Measurements from ENCODE around the gene RASGRF1.

The RASGRF1 gene

GRCh38 chr15:79091204-79091867 lies 756 bp upstream of the RASGRF1 start:
- Histone ChIP-seq H3K79me2 (ENCODE audit: low read length) (no peaks in the 10 kb centered on the region), H3K27me3 (replicated peaks; ENCODE audit: insufficient read depth, low read length) (peaks cover 28% of the 10 kb centered on the region), H3K27ac (ENCODE audit: low read length) (no peak overlapping the region), H4K20me1 (ENCODE audit: insufficient read depth, low read length) (no peaks in the 10 kb centered on the region), H3K9ac (ENCODE audit: low read length) (no peak overlapping the region), H3K9me3 (replicated peaks; ENCODE audit: insufficient read depth, low read length) (no peaks in the 10 kb centered on the region), H3K9me2 (replicated peaks; ENCODE audit: insufficient read depth, low read length) (no peaks in the 10 kb centered on the region), H3F3A (ENCODE audit: insufficient read depth, low read length) (no peaks in the 10 kb centered on the region), H2AFZ (ENCODE audit: low read length) (no peak overlapping the region), H3K36me3 (replicated peaks; ENCODE audit: insufficient read depth, low read length) (no peaks in the 10 kb centered on the region), H3K4me3 (ENCODE audit: low read length) (no peak overlapping the region), H3K4me2 (ENCODE audit: low read depth, low read length) (no peak overlapping the region), H3K4me1 (ENCODE audit: low read length) (no peaks in the 10 kb centered on the region)
- DNase-seq: no peak
- TF ChIP-seq EZH2phosphoT487 (IDR thresholded peaks at IDR 0.05; ENCODE audit: low read length): no peak; the same call in 1 of the 2 replicates
- TF ChIP-seq EZH2 (optimal IDR thresholded peaks at IDR 0.05; ENCODE audit: low read depth, low read length): no peak

DNA sequence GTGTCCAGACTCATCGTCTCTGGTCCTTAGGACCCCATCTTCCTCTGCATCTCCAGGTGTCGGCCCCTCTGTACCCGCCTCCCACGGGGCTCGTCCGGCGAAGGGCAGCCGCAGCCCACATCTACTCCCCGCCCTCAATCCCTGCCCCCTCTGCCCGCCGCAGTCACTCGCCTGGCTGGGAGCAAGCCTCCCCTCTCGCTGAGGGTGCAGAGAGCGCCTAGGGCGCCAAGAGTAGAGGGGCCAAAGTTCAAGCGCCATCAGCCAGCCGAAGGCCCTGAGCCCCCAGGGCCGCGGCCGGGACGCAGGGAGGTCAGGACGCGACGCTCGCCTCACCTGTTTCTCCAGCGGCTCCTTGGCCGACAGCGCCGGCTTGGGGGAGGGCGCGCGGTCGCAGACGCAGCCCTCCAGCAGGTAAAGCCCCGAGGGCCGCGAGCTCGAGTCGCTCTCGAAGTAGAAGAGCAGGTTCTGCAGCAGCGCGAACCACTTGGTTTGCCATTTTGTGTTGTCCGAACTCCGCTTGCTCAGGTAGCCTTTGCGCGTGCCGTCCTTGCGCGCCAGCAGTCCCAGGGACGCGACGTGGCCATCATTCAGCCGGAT lies 592 bp downstream of the RASGRF1 start:
- Histone ChIP-seq H3K27ac (ENCODE audit: low read length) (no peak overlapping the region), H3K79me2 (ENCODE audit: low read length) (no peaks in the 10 kb centered on the region), H3K4me3 (ENCODE audit: low read length) (no peak overlapping the region), H3K4me1 (ENCODE audit: low read length) (no peaks in the 10 kb centered on the region), H4K20me1 (ENCODE audit: insufficient read depth, low read length) (no peaks in the 10 kb centered on the region), H2AFZ (ENCODE audit: low read length) (no peak overlapping the region), H3K9me3 (replicated peaks; ENCODE audit: insufficient read depth, low read length) (no peaks in the 10 kb centered on the region), H3K4me2 (ENCODE audit: low read depth, low read length) (no peak overlapping the region), H3K9me2 (replicated peaks; ENCODE audit: insufficient read depth, low read length) (no peaks in the 10 kb centered on the region), H3K36me3 (replicated peaks; ENCODE audit: insufficient read depth, low read length) (no peaks in the 10 kb centered on the region), H3K27me3 (replicated peaks; ENCODE audit: insufficient read depth, low read length) (peaks cover 28% of the 10 kb centered on the region), H3F3A (ENCODE audit: insufficient read depth, low read length) (no peaks in the 10 kb centered on the region), H3K9ac (ENCODE audit: low read length) (no peak overlapping the region)
- TF ChIP-seq EZH2phosphoT487 (IDR thresholded peaks at IDR 0.05; ENCODE audit: low read length) (no peak), CTCF (IDR thresholded peaks at IDR 0.05; ENCODE audit: low read length) (no peak), EZH2 (optimal IDR thresholded peaks at IDR 0.05; ENCODE audit: low read depth, low read length) (no peak)
- no peak for DNase-seq

- Histone ChIP-seq H2AFZ (ENCODE audit: low read length) (no peak overlapping the region), H3K36me3 (replicated peaks; ENCODE audit: insufficient read depth, low read length) (no peaks in the 10 kb centered on the region), H3K4me3 (ENCODE audit: low read length) (no peak overlapping the region), H3K79me2 (ENCODE audit: low read length) (no peaks in the 10 kb centered on the region), H3K9me3 (replicated peaks; ENCODE audit: insufficient read depth, low read length) (no peaks in the 10 kb centered on the region), H3K4me2 (ENCODE audit: low read depth, low read length) (no peak overlapping the region), H3K4me1 (ENCODE audit: low read length) (no peaks in the 10 kb centered on the region), H3K27me3 (replicated peaks; ENCODE audit: insufficient read depth, low read length) (peaks cover 28% of the 10 kb centered on the region), H3F3A (ENCODE audit: insufficient read depth, low read length) (no peaks in the 10 kb centered on the region), H3K27ac (ENCODE audit: low read length) (no peak overlapping the region), H3K9me2 (replicated peaks; ENCODE audit: insufficient read depth, low read length) (no peaks in the 10 kb centered on the region), H4K20me1 (ENCODE audit: insufficient read depth, low read length) (no peaks in the 10 kb centered on the region), H3K9ac (ENCODE audit: low read length) (no peak overlapping the region)
- TF ChIP-seq CTCF (IDR thresholded peaks at IDR 0.05; ENCODE audit: low read length) (no peak), EZH2phosphoT487 (IDR thresholded peaks at IDR 0.05; ENCODE audit: low read length) (no peak), EZH2 (optimal IDR thresholded peaks at IDR 0.05; ENCODE audit: low read depth, low read length) (no peak)
- DNase-seq: no peak
Observed at GRCh38 chr15:79089331-79089889, 1.2 kb downstream of the RASGRF1 start.

Measured in MM.1S (cell line).